Kidney (tissue), 14 donors: ENCODE measurements around the gene EGFL7. TPM values are rescaled to one million over a fixed set of nuclear protein-coding genes. Genes with fewer than 3 reads are reported as not detected.

Experiments
- DNase-seq, 5 donors: peaks; one replicate each; pipeline ENCODE4 v3.0.0-alpha.2; 2013 to 2020
- FAIRE-seq: peaks from 2 replicates; lab custom pipeline; 2012; peaks lifted over from hg19 to GRCh38; lab: Jason Lieb, UNC
- H3K27ac ChIP-seq, 2 donors: one replicate each; pipeline ENCODE4 v1.7.0; 2013; ENCODE audit warnings: low read depth in 2 of 2, low read length in 2 of 2, inconsistent platforms in 1 of 2
- H3K27me3 ChIP-seq: one replicate; pipeline ENCODE4 v1.7.1; 2013; ENCODE audit warnings: low read length, inconsistent platforms; ENCODE audit not compliant: control insufficient read depth, insufficient read depth
- H3K36me3 ChIP-seq, 3 donors: one replicate each; pipeline versions ENCODE4 v1.7.0 to v1.7.1; 2013; ENCODE audit warnings: low read length in 3 of 3, control low read depth in 1 of 3, inconsistent platforms in 1 of 3; ENCODE audit not compliant: insufficient read depth in 3 of 3, control insufficient read depth in 2 of 3
- H3K4me1 ChIP-seq, 3 donors: one replicate each; pipeline versions ENCODE4 v1.7.0 to v1.7.1; 2013; ENCODE audit warnings: low read length in 3 of 3, inconsistent platforms in 1 of 3, low read depth in 1 of 3; ENCODE audit not compliant: control insufficient read depth in 2 of 3, insufficient read depth in 2 of 3
- H3K4me3 ChIP-seq, 3 donors: one replicate each; pipeline versions ENCODE4 v1.7.0 to v1.8.1; 2013; ENCODE audit warnings: low read length in 3 of 3, control low read depth in 1 of 3, inconsistent platforms in 1 of 3
- H3K9ac ChIP-seq, 3 donors: one replicate each; pipeline versions ENCODE4 v1.7.0 to v1.7.1; 2013; ENCODE audit warnings: low read length in 3 of 3, control low read depth in 1 of 3, inconsistent platforms in 1 of 3
- H3K9me3 ChIP-seq, 3 donors: one replicate each; pipeline versions ENCODE4 v1.7.0 to v1.7.1; 2013; ENCODE audit warnings: low read length in 3 of 3, control low read depth in 1 of 3, inconsistent platforms in 1 of 3; ENCODE audit not compliant: control insufficient read depth in 2 of 3, insufficient read depth in 1 of 3
- intact Hi-C: fragments of 100-400 bp; cut with DNase I; formaldehyde crosslinking; loops from one replicate; pipeline ENCODE4 v1.11.1; 2022
- polyA plus RNA-seq: library from polyadenylated mRNA; stranded (reverse); fragments of 350-450 nt; fragmentation: Illumina TruSeq; extraction: RNeasy Lipid Tissue Mini Kit (QIAGEN cat#74804); gene quantifications from one replicate; pipeline ENCODE4 v1.2.3, GENCODE V29; 2014; ENCODE audit warnings: low read depth, low replicate concordance; ENCODE audit not compliant: insufficient read depth
- total RNA-seq: library from RNA; stranded (reverse); fragmentation: NEBNext Ultra II Directional; extraction: Animal tissue kit (Norgen Biotek cat#: 25700); gene quantifications from one replicate; pipeline ENCODE4 v1.2.1, GENCODE V29; 2021
- TF ChIP-seq, protein P1 (sequence below): IDR thresholded peaks from 3 replicates; pipeline ENCODE4 v1.5.1; 2012; ENCODE audit warnings: mild to moderate bottlenecking, moderate library complexity, borderline replicate concordance; ENCODE audit not compliant: insufficient read depth; ENCODE audit errors: extremely low read depth
- donor health status: control.
- donor health status: control.
- donor health status: control.
- donor health status: control.
- donor health status: control.
- donor health status: DM: yes; HTN: yes; CAD: no.
- donor health status: Normal renal cell carcinoma (clear cell type).

The EGFL7 gene
- total and polyA plus RNA-seq, 2 donors from 2014 or later = 137 to 140 TPM

DNA sequence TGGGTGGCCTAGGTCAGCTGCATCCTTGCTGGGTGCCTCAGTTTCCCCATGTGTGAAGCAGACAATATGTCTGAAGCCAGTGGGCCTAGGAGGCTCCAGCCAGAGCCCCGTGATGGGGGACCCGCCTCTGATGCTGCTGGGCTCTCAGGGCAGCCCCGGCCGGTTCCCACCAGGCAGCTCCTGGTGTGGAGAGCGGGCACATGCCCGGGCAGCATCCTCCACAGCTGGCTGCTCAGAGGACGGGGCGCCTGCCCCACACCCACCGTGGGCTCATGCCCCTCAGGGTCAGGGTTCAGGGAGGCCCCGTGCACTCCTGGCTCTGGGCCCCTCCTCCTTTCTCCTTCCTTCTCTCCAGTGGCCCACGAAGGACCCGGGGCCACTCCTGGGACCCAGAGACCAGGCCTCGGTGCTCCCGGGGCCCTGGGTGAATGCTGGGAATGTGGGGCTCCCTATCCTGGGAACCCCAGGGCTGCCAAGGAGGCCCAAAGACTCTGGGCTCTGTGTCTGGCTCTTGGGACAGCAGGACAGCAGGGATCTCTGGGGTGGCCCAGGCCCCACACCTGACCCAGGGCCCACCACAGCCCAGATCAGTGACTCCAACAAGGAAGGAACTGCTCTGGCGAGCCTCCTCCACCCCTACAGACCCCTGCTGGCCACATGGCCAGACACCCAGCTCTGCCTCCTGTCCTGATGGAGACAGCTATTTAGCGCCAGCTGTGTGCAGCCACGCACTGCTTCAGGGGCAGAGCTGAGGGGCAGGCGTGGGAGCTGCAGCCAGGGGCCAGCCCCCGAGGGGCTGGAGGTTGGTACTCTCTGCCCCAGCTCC, 39.5 kb upstream of the EGFL7 start:
- intact Hi-C loops = loop anchor here (10.0 kb wide), 1 partner anchor 78 kb away; the partner anchor contains the start of gene NOTCH1
- H3K27me3 ChIP-seq = no peaks in the 10 kb centered on the region
- TF ChIP-seq, protein P1, sequence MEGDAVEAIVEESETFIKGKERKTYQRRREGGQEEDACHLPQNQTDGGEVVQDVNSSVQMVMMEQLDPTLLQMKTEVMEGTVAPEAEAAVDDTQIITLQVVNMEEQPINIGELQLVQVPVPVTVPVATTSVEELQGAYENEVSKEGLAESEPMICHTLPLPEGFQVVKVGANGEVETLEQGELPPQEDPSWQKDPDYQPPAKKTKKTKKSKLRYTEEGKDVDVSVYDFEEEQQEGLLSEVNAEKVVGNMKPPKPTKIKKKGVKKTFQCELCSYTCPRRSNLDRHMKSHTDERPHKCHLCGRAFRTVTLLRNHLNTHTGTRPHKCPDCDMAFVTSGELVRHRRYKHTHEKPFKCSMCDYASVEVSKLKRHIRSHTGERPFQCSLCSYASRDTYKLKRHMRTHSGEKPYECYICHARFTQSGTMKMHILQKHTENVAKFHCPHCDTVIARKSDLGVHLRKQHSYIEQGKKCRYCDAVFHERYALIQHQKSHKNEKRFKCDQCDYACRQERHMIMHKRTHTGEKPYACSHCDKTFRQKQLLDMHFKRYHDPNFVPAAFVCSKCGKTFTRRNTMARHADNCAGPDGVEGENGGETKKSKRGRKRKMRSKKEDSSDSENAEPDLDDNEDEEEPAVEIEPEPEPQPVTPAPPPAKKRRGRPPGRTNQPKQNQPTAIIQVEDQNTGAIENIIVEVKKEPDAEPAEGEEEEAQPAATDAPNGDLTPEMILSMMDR = no peak
- FAIRE-seq (no peak), DNase-seq (peak in 1 of 5 donors; percentile 55)
- H3K4me1 ChIP-seq = peaks cover 0 to 38% (median 15%) of the 10 kb centered on the region in 3 donors
- no peak overlapping the region for H3K27ac ChIP-seq
- H3K9me3 ChIP-seq = no peaks in the 10 kb centered on the region
- H3K36me3 ChIP-seq = no peaks in the 10 kb centered on the region
- H3K4me3 ChIP-seq = no peak overlapping the region
- no peak overlapping the region for H3K9ac ChIP-seq

DNA sequence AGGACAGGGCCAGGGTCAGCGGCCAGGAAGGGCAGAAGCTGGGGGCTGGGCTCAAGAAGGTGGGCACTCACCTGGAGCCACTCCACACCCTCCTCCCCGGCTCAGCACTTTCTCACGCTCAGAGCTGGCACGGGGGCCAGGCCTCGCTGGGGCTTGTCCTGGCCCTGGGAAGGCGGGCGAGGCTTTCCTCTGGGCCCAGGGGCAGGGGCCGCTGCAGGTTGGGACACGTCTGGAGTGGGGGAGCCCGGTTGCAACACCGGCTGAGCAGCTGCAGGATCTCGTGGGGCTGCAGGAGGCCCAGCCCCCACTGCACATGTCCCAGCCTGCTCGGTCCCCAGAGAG, 38.9 kb upstream of the EGFL7 start:
- no peak for FAIRE-seq
- intact Hi-C loops = loop anchor here (10.0 kb wide), 1 partner anchor 79 kb away; the partner anchor contains the start of gene NOTCH1
- Histone ChIP-seq H3K4me3 (no peak overlapping the region), H3K4me1 (peaks cover 0 to 37% (median 15%) of the 10 kb centered on the region in 3 donors), H3K27me3 (no peaks in the 10 kb centered on the region), H3K9me3 (no peaks in the 10 kb centered on the region), H3K9ac (no peak overlapping the region), H3K36me3 (no peaks in the 10 kb centered on the region), H3K27ac (no peak overlapping the region)
- DNase-seq = peak in 2 of 5 donors; percentile 59
- TF ChIP-seq, protein P1 = no peak

DNA sequence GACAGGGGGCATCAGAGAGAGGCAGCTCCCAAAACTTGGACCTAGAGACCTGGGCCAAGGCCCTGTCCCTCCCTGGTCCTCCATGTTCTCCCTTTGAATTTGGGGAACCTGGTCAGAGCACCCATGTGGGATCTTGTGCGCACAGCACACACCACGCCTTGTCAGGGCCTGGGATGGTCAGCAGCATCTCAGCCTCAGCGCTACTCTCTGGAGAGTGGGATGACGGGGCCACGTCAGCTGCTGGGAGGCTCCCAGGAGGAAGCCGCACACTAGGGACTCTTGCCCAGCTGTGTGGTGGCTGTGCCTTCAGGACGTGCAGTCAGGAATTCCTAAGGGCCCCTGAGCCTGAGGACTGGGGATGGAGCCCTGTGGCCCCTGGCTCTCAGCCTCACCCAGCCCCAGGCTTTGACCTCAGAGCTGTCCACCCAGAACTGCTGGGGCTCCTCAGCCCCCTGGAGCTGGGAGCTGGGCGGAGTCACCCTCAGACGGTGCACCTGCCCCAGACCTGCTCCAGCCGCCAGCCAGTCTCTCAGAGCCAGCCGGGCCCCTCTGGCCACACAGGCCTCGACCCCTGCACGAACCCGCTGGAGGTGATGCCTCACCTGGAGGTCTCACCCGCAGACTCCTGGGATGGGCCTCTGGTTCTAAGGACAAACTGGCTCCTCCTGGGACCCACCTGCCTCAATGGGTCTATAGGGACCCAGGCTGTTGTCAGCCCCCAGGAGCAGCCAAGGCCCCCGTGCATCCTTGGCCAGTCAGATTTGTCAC, 38.3 kb upstream of the EGFL7 start:
- Histone ChIP-seq H3K4me1 (peaks cover 0 to 33% (median 15%) of the 10 kb centered on the region in 3 donors), H3K9ac (no peak overlapping the region)
- intact Hi-C loops = loop anchor here (10.0 kb wide), 1 partner anchor 80 kb away; the partner anchor contains the start of gene NOTCH1

More for the DNA sequence above, 38.3 kb upstream of the EGFL7 start:
- no peaks in the 10 kb centered on the region for H3K36me3 ChIP-seq
- H3K27ac ChIP-seq = peak overlapping the region in 1 of 2 donors; percentile 1
- no peaks in the 10 kb centered on the region for H3K9me3 ChIP-seq
- H3K4me3 ChIP-seq = no peak overlapping the region
- DNase-seq (peak in 2 of 5 donors; percentile 57 to 80), FAIRE-seq (no peak)
- no peaks in the 10 kb centered on the region for H3K27me3 ChIP-seq
- TF ChIP-seq, protein P1 = no peak
